Esophagus squamous epithelium (tissue), 4 donors: Measurements from ENCODE around the gene LRRC36.

Experiments used
- POLR2A ChIP-seq, 4 donors: fragments of 450-650 bp; IDR thresholded peaks; one replicate each; pipeline ENCODE4 v1.6.1; 2017; ENCODE audit warnings: antibody characterized with exemption in 4 of 4, mild to moderate bottlenecking in 4 of 4, moderate library complexity in 3 of 4
- TF ChIP-seq, protein P1 (sequence below), 6 experiments: fragments of 450-650 bp in 4 of 6; fragments of 200-600 bp in 2 of 6; sonication (generic) in 2 of 6; IDR thresholded peaks; one replicate each; pipeline ENCODE4 v1.5.1; 2016 to 2019; ENCODE audit warnings: antibody characterized with exemption in 6 of 6, mild to moderate bottlenecking in 4 of 6, moderate library complexity in 4 of 6

- TF ChIP-seq, protein P1, sequence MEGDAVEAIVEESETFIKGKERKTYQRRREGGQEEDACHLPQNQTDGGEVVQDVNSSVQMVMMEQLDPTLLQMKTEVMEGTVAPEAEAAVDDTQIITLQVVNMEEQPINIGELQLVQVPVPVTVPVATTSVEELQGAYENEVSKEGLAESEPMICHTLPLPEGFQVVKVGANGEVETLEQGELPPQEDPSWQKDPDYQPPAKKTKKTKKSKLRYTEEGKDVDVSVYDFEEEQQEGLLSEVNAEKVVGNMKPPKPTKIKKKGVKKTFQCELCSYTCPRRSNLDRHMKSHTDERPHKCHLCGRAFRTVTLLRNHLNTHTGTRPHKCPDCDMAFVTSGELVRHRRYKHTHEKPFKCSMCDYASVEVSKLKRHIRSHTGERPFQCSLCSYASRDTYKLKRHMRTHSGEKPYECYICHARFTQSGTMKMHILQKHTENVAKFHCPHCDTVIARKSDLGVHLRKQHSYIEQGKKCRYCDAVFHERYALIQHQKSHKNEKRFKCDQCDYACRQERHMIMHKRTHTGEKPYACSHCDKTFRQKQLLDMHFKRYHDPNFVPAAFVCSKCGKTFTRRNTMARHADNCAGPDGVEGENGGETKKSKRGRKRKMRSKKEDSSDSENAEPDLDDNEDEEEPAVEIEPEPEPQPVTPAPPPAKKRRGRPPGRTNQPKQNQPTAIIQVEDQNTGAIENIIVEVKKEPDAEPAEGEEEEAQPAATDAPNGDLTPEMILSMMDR (IDR thresholded peaks at IDR 0.05), result no peak
- TF ChIP-seq POLR2A (IDR thresholded peaks at IDR 0.05), result no peak
Measured at GRCh38 chr16:67277294-67277998, 49.2 kb upstream of the LRRC36 start.
